Endodermal cell (in vitro differentiated cells): ENCODE measurements around the gene CDK11A. TPM values are rescaled to one million over a fixed set of nuclear protein-coding genes. Genes with fewer than 3 reads are reported as not detected.
"Not testable (repeated sequence)": the region's sequence is repeated elsewhere in the genome, so short reads cannot be mapped to it uniquely, and the experiment has no call there.

Experiments
- DNase-seq: peaks from one replicate; pipeline ENCODE4 v3.0.0-alpha.2; 2017
- H3K27ac ChIP-seq: 2 replicates; pipeline ENCODE4 v1.5.1; 2013; ENCODE audit warnings: mild to moderate bottlenecking, low read depth, low read length, moderate library complexity
- H3K27me3 ChIP-seq: 2 replicates; pipeline ENCODE4 v1.6.1; 2013; ENCODE audit warnings: mild to moderate bottlenecking, low read length, moderate library complexity; ENCODE audit not compliant: insufficient read depth, control insufficient read depth, poor library complexity, severe bottlenecking
- H3K36me3 ChIP-seq: 2 replicates; pipeline ENCODE4 v1.7.0; 2013; ENCODE audit warnings: mild to moderate bottlenecking, low read length, moderate library complexity; ENCODE audit not compliant: control insufficient read depth, insufficient read depth
- H3K4me1 ChIP-seq: one replicate; pipeline ENCODE4 v1.7.0; 2013; ENCODE audit warnings: low read length; ENCODE audit not compliant: control insufficient read depth, insufficient read depth
- H3K4me3 ChIP-seq: 2 replicates; pipeline ENCODE4 v1.5.1; 2013; ENCODE audit warnings: mild to moderate bottlenecking, low read length, moderate library complexity
- H3K9ac ChIP-seq: 2 replicates; pipeline ENCODE4 v1.6.1; 2013; ENCODE audit warnings: mild to moderate bottlenecking, low read length, moderate library complexity; ENCODE audit not compliant: poor library complexity, severe bottlenecking; ENCODE audit errors: extremely low read depth
- H3K9me3 ChIP-seq: 2 replicates; pipeline ENCODE4 v1.6.1; 2013; ENCODE audit warnings: mild to moderate bottlenecking, low read length, moderate library complexity; ENCODE audit not compliant: control insufficient read depth
- H3K27ac Mint-ChIP-seq: 2 replicates; pipeline ENCODE4 v1.8.0; 2020; ENCODE audit warnings: mixed read lengths
- H3K27me3 Mint-ChIP-seq: 2 replicates; pipeline ENCODE4 v1.8.0; 2021; ENCODE audit warnings: mild to moderate bottlenecking, mixed read lengths; ENCODE audit not compliant: insufficient read depth
- H3K36me3 Mint-ChIP-seq: 2 replicates; pipeline ENCODE4 v1.8.0; 2020; ENCODE audit warnings: low read depth, mixed read lengths
- H3K4me1 Mint-ChIP-seq: 2 replicates; pipeline ENCODE4 v1.8.0; 2020; ENCODE audit warnings: mixed read lengths
- H3K4me3 Mint-ChIP-seq: 2 replicates; pipeline ENCODE4 v1.8.0; 2020; ENCODE audit warnings: mild to moderate bottlenecking, moderate library complexity, mixed read lengths
- H3K9me3 Mint-ChIP-seq: 2 replicates; pipeline ENCODE4 v1.8.0; 2020; ENCODE audit warnings: mild to moderate bottlenecking, mixed read lengths
- CTCF ChIP-seq: fragments of 200-600 bp; sonication (generic); conservative IDR thresholded peaks from 2 replicates; pipeline ENCODE4 v1.5.0; 2021; ENCODE audit warnings: antibody characterized with exemption, mild to moderate bottlenecking
- WGBS, 2 experiments: methylation state at CpG; one replicate each; pipeline versions ENCODE4 v1.1.5 to v1.1.7; 2013; ENCODE audit warnings: missing lambda C conversion rate in 2 of 2, mixed read lengths in 1 of 2; ENCODE audit not compliant: insufficient coverage in 1 of 2, insufficient read length in 1 of 2; 5-methylcytosine and 5-hydroxymethylcytosine counted together
- total RNA-seq, 2 donors: library from RNA; stranded (reverse); fragmentation: NEBNext Ultra II Directional in 1 of 2; extraction: Animal tissue kit (Norgen Biotek cat#: 25700) in 1 of 2; gene quantifications; 2 replicates in 1 of 2; 3 replicates in 1 of 2; pipeline ENCODE4 v1.2.1, GENCODE V29; 2021

The CDK11A gene
- total RNA-seq, 2 donors from 2014 or later = 61.0 to 62.1 TPM

- H3K36me3 Mint-ChIP-seq, H3K27ac ChIP-seq, DNase-seq, H3K4me3 Mint-ChIP-seq, H3K27me3 ChIP-seq, H3K27ac Mint-ChIP-seq, H3K27me3 Mint-ChIP-seq, H3K4me1 Mint-ChIP-seq, H3K9ac ChIP-seq, H3K9me3 Mint-ChIP-seq, H3K36me3 ChIP-seq, H3K4me3 ChIP-seq, H3K9me3 ChIP-seq, H3K4me1 ChIP-seq: not testable (repeated sequence)
- WGBS, 2 experiments = no CpG with 5 or more reads among the region's 23 CpGs
Observed at GRCh38 chr1:1707241-1707640, 16.9 kb downstream of the CDK11A start.

GRCh38 chr1:1705623-1706022, 18.5 kb downstream of the CDK11A start:
- H3K9me3 ChIP-seq, H3K4me1 ChIP-seq, H3K4me3 ChIP-seq, H3K4me3 Mint-ChIP-seq, H3K27ac Mint-ChIP-seq, H3K27me3 Mint-ChIP-seq, H3K9ac ChIP-seq, DNase-seq, H3K27ac ChIP-seq, H3K27me3 ChIP-seq, H3K9me3 Mint-ChIP-seq, H3K36me3 ChIP-seq, H3K4me1 Mint-ChIP-seq, H3K36me3 Mint-ChIP-seq: not testable (repeated sequence)
- no CpG with 5 or more reads among the region's 10 CpGs for WGBS, 2 experiments

GRCh38 chr1:1704284-1704957, 19.7 kb downstream of the CDK11A start:
- not testable (repeated sequence) for H3K9me3 ChIP-seq, H3K27ac Mint-ChIP-seq, H3K4me3 Mint-ChIP-seq, H3K27me3 ChIP-seq, H3K4me1 ChIP-seq, DNase-seq, H3K9me3 Mint-ChIP-seq, H3K36me3 ChIP-seq, H3K4me1 Mint-ChIP-seq, H3K36me3 Mint-ChIP-seq, H3K27me3 Mint-ChIP-seq, H3K4me3 ChIP-seq, H3K27ac ChIP-seq, H3K9ac ChIP-seq
- WGBS, 2 experiments = 94 to 100% methylated on average over 1 to 25 of the region's 27 CpGs

- Mint-ChIP-seq H3K27ac (no peak overlapping the region), H3K4me3 (no peak overlapping the region), H3K27me3 (no peaks in the 10 kb centered on the region), H3K36me3 (peaks cover 3% of the 10 kb centered on the region), H3K4me1 (no peaks in the 10 kb centered on the region), H3K9me3 (no peaks in the 10 kb centered on the region)
- no peaks in the 10 kb centered on the region for H3K4me1 ChIP-seq
- no peak overlapping the region for H3K4me3 ChIP-seq
- no peaks in the 10 kb centered on the region for H3K27me3 ChIP-seq
- TF ChIP-seq CTCF = no peak
- DNase-seq = no peak
- H3K9me3 ChIP-seq = no peaks in the 10 kb centered on the region
- H3K9ac ChIP-seq = no peak overlapping the region
- H3K27ac ChIP-seq = no peak overlapping the region
- 96% methylated on average over 11 to 22 of the region's 22 CpGs for WGBS, 2 experiments
- H3K36me3 ChIP-seq = no peaks in the 10 kb centered on the region
Observed at GRCh38 chr1:1703796-1704195, 20.4 kb downstream of the CDK11A start.

- not testable (repeated sequence) for H3K27ac Mint-ChIP-seq, DNase-seq, H3K9me3 ChIP-seq, H3K27me3 Mint-ChIP-seq, H3K4me1 ChIP-seq, H3K27ac ChIP-seq, H3K36me3 Mint-ChIP-seq, H3K4me3 Mint-ChIP-seq, H3K4me1 Mint-ChIP-seq, H3K9me3 Mint-ChIP-seq, H3K4me3 ChIP-seq, H3K36me3 ChIP-seq, H3K9ac ChIP-seq, H3K27me3 ChIP-seq
- WGBS, 2 experiments = no CpG with 5 or more reads among the region's 18 CpGs
Observed at GRCh38 chr1:1702506-1702905, 21.7 kb downstream of the CDK11A start.

- H3K9me3 Mint-ChIP-seq, DNase-seq, H3K27me3 Mint-ChIP-seq, H3K4me3 ChIP-seq, H3K27me3 ChIP-seq, H3K4me1 ChIP-seq, H3K4me3 Mint-ChIP-seq, H3K27ac ChIP-seq, H3K36me3 Mint-ChIP-seq, H3K9ac ChIP-seq, H3K9me3 ChIP-seq, H3K4me1 Mint-ChIP-seq, H3K27ac Mint-ChIP-seq, H3K36me3 ChIP-seq: not testable (repeated sequence)
- no CpG with 5 or more reads among the region's 33 CpGs for WGBS, 2 experiments
Observed at GRCh38 chr1:1700557-1700956, 23.6 kb downstream of the CDK11A start.
